ENCODE results near the gene TUBB.

The TUBB gene

GRCh38 chr6:30679765-30680535 lies 40.2 kb upstream of the TUBB start:
- CTCF ChIA-PET: interaction anchor here (0.7 to 18.8 kb wide), 30 partner anchors 10 to 400 kb away, joined by 3 to 776 read pairs (median 5); partner anchors contain the start of genes C6orf136, MDC1, MRPS18B and NRM
- no peak for TF ChIP-seq CTCF (IDR thresholded peaks at IDR 0.05; ENCODE audit: control extremely low read depth, extremely low read depth, low read depth, missing control alignments)

GRCh38 chr6:30681766-30682142 lies 38.4 kb upstream of the TUBB start:
- no peak for DNase-seq (ENCODE audit: extremely low spot score)
- TF ChIP-seq CTCF (IDR thresholded peaks at IDR 0.05; ENCODE audit: control extremely low read depth, extremely low read depth, low read depth, missing control alignments): no peak
- ChIA-PET CTCF (interaction anchor here (1.1 to 18.8 kb wide), 4 partner anchors 9 to 200 kb away, joined by 3 to 776 read pairs (median 40); partner anchors contain the start of genes DHX16, MDC1, NRM and TUBB), POLR2A (interaction anchor here (1.0 to 1.7 kb wide), 2 partner anchors 35 to 67 kb away, joined by 5 to 8 read pairs; partner anchors contain the start of gene MDC1)

More at GRCh38 chr6:30679765-30680535, 40.2 kb upstream of the TUBB start:
- no peak for DNase-seq (ENCODE audit: extremely low spot score)
- POLR2A ChIA-PET: interaction anchor here (1.2 kb wide), 2 partner anchors 43 to 64 kb away, joined by 3 to 7 read pairs; no protein-coding TSS in a partner anchor

- TF ChIP-seq CTCF (IDR thresholded peaks at IDR 0.05; ENCODE audit: control extremely low read depth, extremely low read depth, low read depth, missing control alignments): no peak
- CTCF ChIA-PET: interaction anchor here (1.0 to 18.8 kb wide), 5 partner anchors 8 to 163 kb away, joined by 3 to 776 read pairs (median 15); partner anchors contain the start of genes DHX16, MDC1, NRM and TUBB
- DNase-seq (ENCODE audit: extremely low spot score): peak; percentile 81
- POLR2A ChIA-PET: interaction anchor here (1.0 to 1.7 kb wide), 2 partner anchors 35 to 68 kb away, joined by 5 to 8 read pairs; partner anchors contain the start of gene MDC1
Measured at GRCh38 chr6:30682143-30683117, 37.7 kb upstream of the TUBB start.

GRCh38 chr6:30683183-30683979 lies 36.8 kb upstream of the TUBB start:
- CTCF ChIA-PET: interaction anchor here (1.0 to 18.8 kb wide), 4 partner anchors 9 to 162 kb away, joined by 3 to 776 read pairs (median 9); partner anchors contain the start of genes DHX16, MDC1 and TUBB
- TF ChIP-seq CTCF (IDR thresholded peaks at IDR 0.05; ENCODE audit: control extremely low read depth, extremely low read depth, low read depth, missing control alignments): no peak
- no peak for DNase-seq (ENCODE audit: extremely low spot score)
- POLR2A ChIA-PET: no interaction called here

GRCh38 chr6:30683980-30684338 lies 36.2 kb upstream of the TUBB start:
- POLR2A ChIA-PET: interaction anchor here (1.0 to 1.2 kb wide), 2 partner anchors 37 to 69 kb away, joined by 3 read pairs; no protein-coding TSS in a partner anchor
- DNase-seq (ENCODE audit: extremely low spot score): no peak
- CTCF ChIA-PET: interaction anchor here (1.2 to 18.8 kb wide), 3 partner anchors 40 to 162 kb away, joined by 3 to 776 read pairs (median 3); partner anchors contain the start of genes MDC1 and TUBB
- no peak for TF ChIP-seq CTCF (IDR thresholded peaks at IDR 0.05; ENCODE audit: control extremely low read depth, extremely low read depth, low read depth, missing control alignments)

All from GM10248 (cell line).